GM21447 (cell line): Measurements from ENCODE around the gene CHST11.

Experiments used
- ATAC-seq: cut with Tn5 transposase; IDR thresholded peaks from one replicate; pipeline ENCODE4 v1.9.1; 2021; ENCODE audit not compliant: unreplicated experiment

CHST11 gene

GRCh38 chr12:104748356-104748755, 291.6 kb downstream of the CHST11 start:
- no peak for ATAC-seq

GRCh38 chr12:104748790-104749189, 292.0 kb downstream of the CHST11 start:
- ATAC-seq, result no peak

GRCh38 chr12:104749545-104749944, 292.8 kb downstream of the CHST11 start:
- no peak for ATAC-seq

- ATAC-seq, result peak; percentile 63
Observed at GRCh38 chr12:104750061-104750460, 293.3 kb downstream of the CHST11 start.

GRCh38 chr12:104751120-104751519, 294.4 kb downstream of the CHST11 start:
- no peak for ATAC-seq

GRCh38 chr12:104751594-104751993, 294.8 kb downstream of the CHST11 start:
- peak; percentile 73 for ATAC-seq

GRCh38 chr12:104752016-104752415, 295.3 kb downstream of the CHST11 start:
- no peak for ATAC-seq

GRCh38 chr12:104752881-104753280, 296.1 kb downstream of the CHST11 start:
- ATAC-seq, result no peak

GRCh38 chr12:104756901-104757300, 300.2 kb downstream of the CHST11 start:
- no peak for ATAC-seq

- no peak for ATAC-seq
Observed at GRCh38 chr12:104758771-104759170, 302.0 kb downstream of the CHST11 start.

GRCh38 chr12:104761091-104761490, 304.3 kb downstream of the CHST11 start:
- no peak for ATAC-seq

- no peak for ATAC-seq
Observed at GRCh38 chr12:104761611-104762010, 304.9 kb downstream of the CHST11 start.

- no peak for ATAC-seq
Observed at GRCh38 chr12:104763168-104763805, 306.5 kb downstream of the CHST11 start.

- ATAC-seq, result no peak
Observed at GRCh38 chr12:104764225-104765091, 307.7 kb downstream of the CHST11 start.

GRCh38 chr12:104767261-104767660, 310.5 kb downstream of the CHST11 start:
- ATAC-seq, result no peak

- no peak for ATAC-seq
Observed at GRCh38 chr12:104768033-104768432, 311.3 kb downstream of the CHST11 start.

GRCh38 chr12:104769144-104769561, 312.4 kb downstream of the CHST11 start:
- ATAC-seq, result no peak

GRCh38 chr12:104772336-104772735, 315.6 kb downstream of the CHST11 start:
- no peak for ATAC-seq

GRCh38 chr12:104775731-104776231, 319.0 kb downstream of the CHST11 start:
- no peak for ATAC-seq

- no peak for ATAC-seq
Observed at GRCh38 chr12:104779134-104779533, 322.4 kb downstream of the CHST11 start.

- ATAC-seq, result no peak
Observed at GRCh38 chr12:104782296-104782695, 325.5 kb downstream of the CHST11 start.

- no peak for ATAC-seq
Observed at GRCh38 chr12:104784592-104784991, 327.8 kb downstream of the CHST11 start.
